Activated T-helper 1 cell treated with anti-CD3 and anti-CD28 coated beads, Interleukin-2, amount 50 U/mL, for 16 hours (primary cell): Measurements from ENCODE around the gene PRADC1.
A peak's percentile ranks its signal among the peaks of the same experiment; 100 is the strongest.

ENCODE experiments used
- DNase-seq, 2 donors: peaks; one replicate each; pipeline ENCODE4 v3.0.0-alpha.2; 2020; ENCODE audit warnings: low read depth in 1 of 2, low spot score in 1 of 2

Gene PRADC1

GRCh38 chr2:73238149-73238548, 5.1 kb upstream of the PRADC1 start:
- DNase-seq, result no peak

GRCh38 chr2:73237168-73237567, 4.1 kb upstream of the PRADC1 start:
- no peak for DNase-seq

GRCh38 chr2:73235315-73236028, 2.4 kb upstream of the PRADC1 start:
- DNase-seq, result no peak

GRCh38 chr2:73233932-73234832, 1.1 kb upstream of the PRADC1 start, which contains the start of gene CCT7:
TSS of gene CCT7 (plus strand) at chr2:73234308. CDS start at chr2:73234379, 71 bp downstream.
- peak; percentile 64 to 76 for DNase-seq

GRCh38 chr2:73232403-73233153, 461 bp downstream of the PRADC1 start:
- DNase-seq, result no peak

- DNase-seq, result no peak
Observed at GRCh38 chr2:73228631-73229030, 4.4 kb downstream of the PRADC1 start.

GRCh38 chr2:73227086-73227485, 6.0 kb downstream of the PRADC1 start:
- no peak for DNase-seq

- no peak for DNase-seq
Observed at GRCh38 chr2:73225513-73226360, 7.3 kb downstream of the PRADC1 start.

- DNase-seq, result no peak
Observed at GRCh38 chr2:73223821-73224220, 9.2 kb downstream of the PRADC1 start.

- no peak for DNase-seq
Observed at GRCh38 chr2:73218298-73218697, 14.7 kb downstream of the PRADC1 start.

GRCh38 chr2:73217826-73218225, 15.2 kb downstream of the PRADC1 start:
- no peak for DNase-seq

GRCh38 chr2:73217160-73217559, 15.9 kb downstream of the PRADC1 start:
- DNase-seq, result no peak

GRCh38 chr2:73215254-73215653, 17.8 kb downstream of the PRADC1 start:
- DNase-seq, result no peak

- DNase-seq, result peak; percentile 84 to 86
Observed at GRCh38 chr2:73214120-73215035, 18.7 kb downstream of the PRADC1 start, which contains the start of gene SMYD5. TSS of gene SMYD5 (plus strand) at chr2:73214245. CDS start at chr2:73214267, 22 bp downstream.

GRCh38 chr2:73212448-73213176, 20.4 kb downstream of the PRADC1 start:
- DNase-seq, result peak; percentile 50 to 58

GRCh38 chr2:73212098-73212447, 21.0 kb downstream of the PRADC1 start:
- no peak for DNase-seq

GRCh38 chr2:73210696-73211095, 22.3 kb downstream of the PRADC1 start:
- no peak for DNase-seq

- no peak for DNase-seq
Observed at GRCh38 chr2:73210019-73210418, 23.0 kb downstream of the PRADC1 start.

GRCh38 chr2:73208258-73208657, 24.8 kb downstream of the PRADC1 start:
- DNase-seq, result no peak
